CD4-positive, alpha-beta memory T cell (primary cell): ENCODE data around the gene FLT1. TPM values are rescaled to one million over a fixed set of nuclear protein-coding genes. Genes with fewer than 3 reads are reported as not detected.

Source experiments
- CTCF ChIA-PET: fragments of 350-600 bp; sonication (Branson Sonifier 250); formaldehyde crosslinking; loops from one replicate; lab custom pipeline; 2021; ENCODE audit warnings: inconsistent platforms; ENCODE audit not compliant: partially characterized antibody; lab: Charles Lee
- POLR2A ChIA-PET: fragments of 350-600 bp; sonication (Branson Sonifier 250); formaldehyde crosslinking; loops from one replicate; lab custom pipeline; 2021; ENCODE audit not compliant: partially characterized antibody; lab: Charles Lee
- DNase-seq, 5 donors: peaks; one replicate each; pipeline versions ENCODE4 v3.0.0 to v3.0.0-alpha.2; 2020 to 2022; ENCODE audit warnings: mixed read lengths in 1 of 5
- H3K27ac ChIP-seq: one replicate; pipeline ENCODE4 v1.7.0; 2013; ENCODE audit warnings: low read depth, low read length
- H3K27me3 ChIP-seq: 2 replicates; pipeline ENCODE4 v1.7.0; 2013; ENCODE audit warnings: mild to moderate bottlenecking, low read length, moderate library complexity; ENCODE audit not compliant: insufficient read depth
- H3K36me3 ChIP-seq: 2 replicates; pipeline ENCODE4 v1.7.0; 2013; ENCODE audit warnings: mild to moderate bottlenecking, low read length, moderate library complexity; ENCODE audit not compliant: insufficient read depth
- H3K4me1 ChIP-seq: 2 replicates; pipeline ENCODE4 v1.7.0; 2013; ENCODE audit warnings: mild to moderate bottlenecking, low read length, moderate library complexity; ENCODE audit not compliant: insufficient read depth
- H3K4me3 ChIP-seq, 2 donors: one replicate each; pipeline ENCODE4 v1.7.0; 2013; ENCODE audit warnings: low read length in 2 of 2, mild to moderate bottlenecking in 1 of 2
- H3K9me3 ChIP-seq, 2 donors: one replicate each; pipeline ENCODE4 v1.7.0; 2013; ENCODE audit warnings: low read length in 2 of 2, control low read depth in 1 of 2; ENCODE audit not compliant: control insufficient read depth in 1 of 2
- H3K27ac Mint-ChIP-seq, 7 donors: one replicate each; pipeline ENCODE4 v1.8.0; 2020 to 2021; ENCODE audit warnings: mixed read lengths in 7 of 7, mild to moderate bottlenecking in 6 of 7, inconsistent platforms in 3 of 7, moderate library complexity in 3 of 7
- H3K27me3 Mint-ChIP-seq, 2 donors: one replicate each; pipeline ENCODE4 v1.8.0; 2020 to 2021; ENCODE audit warnings: mixed read lengths in 2 of 2
- H3K36me3 Mint-ChIP-seq, 2 donors: one replicate each; pipeline ENCODE4 v1.8.0; 2020 to 2021; ENCODE audit warnings: mixed read lengths in 2 of 2, inconsistent platforms in 1 of 2, mild to moderate bottlenecking in 1 of 2
- H3K4me1 Mint-ChIP-seq, 4 donors: one replicate each; pipeline ENCODE4 v1.8.0; 2020 to 2021; ENCODE audit warnings: mixed read lengths in 4 of 4, mild to moderate bottlenecking in 1 of 4
- H3K4me3 Mint-ChIP-seq, 8 donors: one replicate each; pipeline ENCODE4 v1.8.0; 2020 to 2021; ENCODE audit warnings: mixed read lengths in 8 of 8, mild to moderate bottlenecking in 7 of 8, moderate library complexity in 6 of 8, inconsistent platforms in 3 of 8
- H3K9me3 Mint-ChIP-seq, 8 donors: one replicate each; pipeline ENCODE4 v1.8.0; 2020 to 2021; ENCODE audit warnings: mixed read lengths in 8 of 8, mild to moderate bottlenecking in 5 of 8, inconsistent platforms in 3 of 8, moderate library complexity in 1 of 8
- intact Hi-C: fragments of 100-400 bp; cut with micrococcal nuclease; formaldehyde crosslinking; loops from one replicate; pipeline ENCODE4 v1.15.1; 2023
- polyA plus RNA-seq, 2 donors: library from polyadenylated mRNA; unstranded; fragments of 300-500 nt; fragmentation: Illumina TruSeq; gene quantifications; one replicate each; pipeline ENCODE4 v1.2.3, GENCODE V29; 2021
- total RNA-seq, 2 experiments: library from RNA; stranded (reverse); gene quantifications; one replicate each; pipeline ENCODE4 v1.2.3, GENCODE V29; 2021

The FLT1 gene
- total and polyA plus RNA-seq, 4 experiments from 2014 or later, result 0.15 to 0.26 (median 0.25) TPM; not detected in 1

GRCh38 chr13:28370448-28370847 is 124.5 kb downstream of the FLT1 start:
- no peak overlapping the region for H3K4me3 ChIP-seq
- Mint-ChIP-seq H3K36me3 (no peaks in the 10 kb centered on the region), H3K4me3 (no peak overlapping the region), H3K27me3 (peaks cover 3 to 5% of the 10 kb centered on the region in 2 donors), H3K27ac (no peak overlapping the region), H3K9me3 (peaks cover 0 to 1% (median 0%) of the 10 kb centered on the region in 8 donors), H3K4me1 (no peaks in the 10 kb centered on the region)
- H3K4me1 ChIP-seq, result no peaks in the 10 kb centered on the region
- no peaks in the 10 kb centered on the region for H3K9me3 ChIP-seq
- H3K36me3 ChIP-seq, result no peaks in the 10 kb centered on the region
- no peak for DNase-seq
- H3K27ac ChIP-seq, result no peak overlapping the region
- no peaks in the 10 kb centered on the region for H3K27me3 ChIP-seq
- CTCF ChIA-PET, result no interaction called here
- POLR2A ChIA-PET, result no interaction called here
- intact Hi-C loops, result no loop called here

DNA sequence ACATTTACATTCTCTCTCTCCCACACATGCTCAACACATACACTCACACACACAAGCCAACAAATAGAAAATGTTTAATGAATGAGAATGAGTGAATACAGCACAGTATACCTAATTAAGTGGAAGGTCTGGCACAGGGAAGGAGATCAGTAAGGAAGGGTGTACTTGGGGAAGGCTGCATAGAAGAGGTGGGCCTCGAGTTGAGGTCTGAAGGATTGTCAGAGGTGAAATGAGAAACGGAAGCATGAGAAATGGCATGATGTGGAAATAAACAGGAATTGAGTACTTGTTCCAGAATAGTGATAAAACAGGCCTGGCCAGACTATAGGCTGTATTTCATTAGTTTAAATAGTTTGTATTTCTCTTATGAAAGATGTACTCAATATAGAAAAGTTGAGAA is 136.2 kb downstream of the FLT1 start:
- no peaks in the 10 kb centered on the region for H3K36me3 Mint-ChIP-seq
- ChIA-PET CTCF (interaction anchor here (0.6 kb wide), 1 partner anchor 313 kb away, joined by 4 read pairs; no protein-coding TSS in a partner anchor), POLR2A (no interaction called here)
- H3K27me3 Mint-ChIP-seq, result no peaks in the 10 kb centered on the region
- Histone ChIP-seq H3K27ac (no peak overlapping the region), H3K4me1 (peaks cover 7% of the 10 kb centered on the region), H3K27me3 (no peaks in the 10 kb centered on the region), H3K9me3 (no peaks in the 10 kb centered on the region), H3K4me3 (no peak overlapping the region), H3K36me3 (no peaks in the 10 kb centered on the region)
- intact Hi-C loops, result no loop called here
- peak overlapping the region in 1 of 8 donors; percentile 0 for H3K4me3 Mint-ChIP-seq
- H3K9me3 Mint-ChIP-seq, result peaks cover 0 to 1% (median 0%) of the 10 kb centered on the region in 8 donors
- H3K4me1 Mint-ChIP-seq, result peaks cover 6 to 21% (median 9%) of the 10 kb centered on the region in 4 donors
- DNase-seq, result no peak
- H3K27ac Mint-ChIP-seq, result no peak overlapping the region

DNA sequence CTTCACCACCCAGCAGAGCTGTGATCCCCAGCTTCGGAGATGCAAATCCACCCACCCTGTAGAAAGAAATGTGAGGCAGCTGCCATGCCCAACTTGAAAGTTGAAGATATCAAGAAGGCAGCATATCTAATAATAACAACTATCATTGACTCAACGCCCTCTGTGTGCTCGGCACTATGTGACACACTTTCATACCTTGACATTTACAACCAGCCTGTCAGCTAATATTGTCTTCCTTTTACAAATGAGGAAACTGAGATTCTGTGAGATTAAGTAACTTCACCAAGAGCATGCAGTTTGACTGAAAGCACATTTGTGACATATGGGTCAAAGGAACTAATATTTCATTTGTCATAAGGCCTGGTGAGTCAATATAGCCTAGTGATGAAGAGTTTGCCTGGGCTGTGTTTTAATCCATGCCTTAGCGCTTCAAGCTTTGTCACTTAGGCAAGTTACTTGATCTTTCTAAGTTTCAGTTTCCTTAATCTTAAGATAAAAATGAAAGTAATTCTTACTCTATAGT is 137.0 kb downstream of the FLT1 start:
- H3K36me3 ChIP-seq, result no peaks in the 10 kb centered on the region
- Mint-ChIP-seq H3K27ac (peak overlapping the region in 2 of 7 donors; percentile 3 to 34), H3K9me3 (peaks cover 0 to 1% (median 0%) of the 10 kb centered on the region in 8 donors), H3K4me3 (peak overlapping the region in 1 of 8 donors; percentile 19), H3K36me3 (no peaks in the 10 kb centered on the region), H3K4me1 (peaks cover 6 to 21% (median 9%) of the 10 kb centered on the region in 4 donors), H3K27me3 (no peaks in the 10 kb centered on the region)
- H3K4me1 ChIP-seq, result peaks cover 7% of the 10 kb centered on the region
- intact Hi-C loops, result no loop called here
- H3K27ac ChIP-seq, result no peak overlapping the region
- no peak for DNase-seq
- CTCF ChIA-PET, result interaction anchor here (1.0 kb wide), 1 partner anchor 35 kb away, joined by 3 read pairs; no protein-coding TSS in a partner anchor
- POLR2A ChIA-PET, result interaction anchor here (0.6 kb wide), 1 partner anchor 279 kb away, joined by 4 read pairs; no protein-coding TSS in a partner anchor
- no peaks in the 10 kb centered on the region for H3K9me3 ChIP-seq
- no peak overlapping the region for H3K4me3 ChIP-seq
- no peaks in the 10 kb centered on the region for H3K27me3 ChIP-seq

DNA sequence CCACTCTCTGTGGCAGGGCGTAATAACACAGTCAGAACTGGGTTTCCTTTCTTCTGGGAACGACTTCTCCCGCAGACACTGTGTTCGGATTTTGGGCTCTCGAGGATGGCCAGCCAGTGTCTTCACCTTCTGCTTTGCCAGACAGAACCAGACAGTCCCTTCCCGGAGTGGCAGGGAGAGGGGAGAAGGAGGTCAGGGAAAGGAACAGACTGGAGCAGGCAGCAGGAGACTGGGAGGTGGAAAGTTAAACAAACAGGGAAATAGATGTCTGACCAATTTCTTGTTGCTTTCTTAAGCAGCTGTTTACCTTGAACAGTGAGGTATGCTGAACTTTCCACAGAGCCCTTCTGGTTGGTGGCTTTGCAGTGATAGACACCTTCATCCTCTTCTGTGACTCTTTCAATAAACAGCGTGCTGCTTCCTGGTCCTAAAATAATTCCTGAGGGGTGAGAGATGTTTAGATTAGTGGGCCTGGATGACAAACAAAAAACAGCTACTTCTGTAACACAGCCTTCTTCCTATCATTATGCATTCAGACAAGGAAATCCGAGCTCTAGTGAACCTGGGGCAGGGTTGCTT is 137.6 kb downstream of the FLT1 start:
- H3K27ac ChIP-seq, result no peak overlapping the region
- Mint-ChIP-seq H3K27ac (peak overlapping the region in 2 of 7 donors; percentile 34 to 73), H3K36me3 (no peaks in the 10 kb centered on the region), H3K9me3 (peaks cover 0 to 1% (median 0%) of the 10 kb centered on the region in 8 donors), H3K4me3 (peak overlapping the region in 2 of 8 donors; percentile 5 to 24), H3K27me3 (no peaks in the 10 kb centered on the region), H3K4me1 (peaks cover 6 to 21% (median 9%) of the 10 kb centered on the region in 4 donors)
- no peaks in the 10 kb centered on the region for H3K36me3 ChIP-seq
- H3K4me1 ChIP-seq, result peaks cover 7% of the 10 kb centered on the region
- intact Hi-C loops, result no loop called here
- no peak for DNase-seq
- no peaks in the 10 kb centered on the region for H3K27me3 ChIP-seq
- no peak overlapping the region for H3K4me3 ChIP-seq
- POLR2A ChIA-PET, result interaction anchor here (0.6 kb wide), 1 partner anchor 280 kb away, joined by 4 read pairs; no protein-coding TSS in a partner anchor
- H3K9me3 ChIP-seq, result no peaks in the 10 kb centered on the region
- CTCF ChIA-PET, result interaction anchor here (0.6 to 1.0 kb wide), 2 partner anchors 34 to 402 kb away, joined by 3 read pairs; no protein-coding TSS in a partner anchor

- no peaks in the 10 kb centered on the region for H3K27me3 Mint-ChIP-seq
- Histone ChIP-seq H3K27ac (no peak overlapping the region), H3K4me3 (no peak overlapping the region), H3K27me3 (no peaks in the 10 kb centered on the region), H3K36me3 (no peaks in the 10 kb centered on the region), H3K9me3 (no peaks in the 10 kb centered on the region), H3K4me1 (peaks cover 7% of the 10 kb centered on the region)
- no peak overlapping the region for H3K4me3 Mint-ChIP-seq
- CTCF ChIA-PET, result no interaction called here
- peaks cover 6 to 21% (median 9%) of the 10 kb centered on the region in 4 donors for H3K4me1 Mint-ChIP-seq
- H3K27ac Mint-ChIP-seq, result no peak overlapping the region
- H3K36me3 Mint-ChIP-seq, result no peaks in the 10 kb centered on the region
- peaks cover 0 to 1% (median 0%) of the 10 kb centered on the region in 8 donors for H3K9me3 Mint-ChIP-seq
- POLR2A ChIA-PET, result no interaction called here
- intact Hi-C loops, result no loop called here
- DNase-seq, result no peak
Measured at GRCh38 chr13:28356561-28357021, 138.3 kb downstream of the FLT1 start.

GRCh38 chr13:28355822-28356371 is 139.0 kb downstream of the FLT1 start:
- POLR2A ChIA-PET, result no interaction called here
- intact Hi-C loops, result no loop called here
- Mint-ChIP-seq H3K36me3 (no peaks in the 10 kb centered on the region), H3K4me3 (no peak overlapping the region), H3K27ac (no peak overlapping the region), H3K4me1 (peaks cover 6 to 21% (median 9%) of the 10 kb centered on the region in 4 donors), H3K9me3 (peaks cover 0 to 1% (median 0%) of the 10 kb centered on the region in 8 donors), H3K27me3 (no peaks in the 10 kb centered on the region)
- CTCF ChIA-PET, result no interaction called here
- Histone ChIP-seq H3K4me1 (peaks cover 7% of the 10 kb centered on the region), H3K36me3 (no peaks in the 10 kb centered on the region), H3K9me3 (no peaks in the 10 kb centered on the region), H3K27me3 (no peaks in the 10 kb centered on the region), H3K27ac (no peak overlapping the region), H3K4me3 (no peak overlapping the region)
- no peak for DNase-seq
